K562 (cell line): ENCODE measurements around the gene WASHC2A. TPM values are rescaled to one million over a fixed set of nuclear protein-coding genes. Genes with fewer than 3 reads are reported as not detected.
"Not testable (repeated sequence)": the region's sequence is repeated elsewhere in the genome, so short reads cannot be mapped to it uniquely, and the experiment has no call there.

Experiments used
- ATAC-seq: fragments of 200-7000 bp; cut with Tn5 transposase; 3 replicates; pipeline ENCODE4 v1.9.1; 2020; ENCODE audit warnings: moderate library complexity
- BruUV-seq: library from RNA; stranded (reverse); fragments of 400-500 nt; replicated peaks from 2 replicates; lab custom pipeline; 2021; lab: Mats Ljungman, UMichigan
- CTCF ChIA-PET: fragments of 300-600 bp; formaldehyde crosslinking; extraction: SDS; loops from one replicate; lab custom pipeline; 2021; ENCODE audit warnings: low intra/inter-chr PET ratio; lab: Yijun Ruan, JAX
- POLR2A ChIA-PET: fragments of 300-600, 350-650 bp; sonication (Branson Sonifier 250); formaldehyde crosslinking; extraction: SDS; loops from one replicate; lab custom pipeline; 2021; ENCODE audit warnings: antibody characterized with exemption, inconsistent platforms; lab: Yijun Ruan, JAX
- DNase-seq, 4 experiments: peaks; one replicate each; pipeline versions ENCODE4 v3.0.0 to v3.0.0-alpha.2; 2011 to 2018; ENCODE audit warnings: low spot score in 3 of 4, mixed read lengths in 3 of 4; ENCODE audit errors: extremely low read depth in 1 of 4
- FAIRE-seq: peaks from 2 replicates; lab custom pipeline; 2011; peaks lifted over from hg19 to GRCh38; lab: Jason Lieb, UNC
- H2AFZ ChIP-seq: 2 replicates; pipeline ENCODE4 v1.6.0; 2011; ENCODE audit warnings: low read depth, low read length, control low read depth, inconsistent platforms
- H3K27ac ChIP-seq: fragments of 200-600 bp; 3 replicates; pipeline ENCODE4 v1.8.0; 2011; ENCODE audit warnings: low read depth, mild to moderate bottlenecking, control low read depth, inconsistent platforms, low read length, moderate library complexity, mixed read lengths; ENCODE audit errors: extremely low read depth
- H3K27me3 ChIP-seq, 2 experiments: fragments of 300-600 bp in 1 of 2; 2 replicates in 1 of 2; 3 replicates in 1 of 2; pipeline versions ENCODE4 v1.6.0 to v1.8.0; 2011; ENCODE audit warnings: inconsistent platforms in 2 of 2, low read length in 2 of 2, mild to moderate bottlenecking in 1 of 2, mixed read lengths in 1 of 2, moderate library complexity in 1 of 2; ENCODE audit not compliant: control insufficient read depth in 2 of 2, insufficient read depth in 2 of 2
- H3K36me3 ChIP-seq: fragments of 300-600 bp; 3 replicates; pipeline ENCODE4 v1.8.0; 2011; ENCODE audit warnings: mild to moderate bottlenecking, low read length, inconsistent platforms; ENCODE audit not compliant: control insufficient read depth, insufficient read depth
- H3K4me1 ChIP-seq, 2 experiments: fragments of 200-600 bp in 1 of 2; replicated peaks in 1 of 2; 2 replicates in 1 of 2; 3 replicates in 1 of 2; pipeline versions ENCODE4 v1.5.1 to v1.8.0; 2011; ENCODE audit warnings: inconsistent platforms in 2 of 2, low read length in 2 of 2, mild to moderate bottlenecking in 1 of 2, mixed read lengths in 1 of 2, moderate library complexity in 1 of 2; ENCODE audit not compliant: control insufficient read depth in 2 of 2, insufficient read depth in 2 of 2
- H3K4me2 ChIP-seq: 2 replicates; pipeline ENCODE4 v1.6.1; 2011; ENCODE audit warnings: low read length, control low read depth, inconsistent platforms, mixed read lengths; ENCODE audit not compliant: insufficient read depth
- H3K4me3 ChIP-seq: fragments of 200-600 bp; sonication (generic), shearing (Covaris generic); 2 replicates; pipeline ENCODE4 v1.5.1; 2016; ENCODE audit warnings: control low read depth, inconsistent platforms
- H3K79me2 ChIP-seq: fragments of 200-600 bp; 3 replicates; pipeline ENCODE4 v1.8.0; 2011; ENCODE audit warnings: low read length, inconsistent platforms; ENCODE audit not compliant: control insufficient read depth, insufficient read depth
- H3K9ac ChIP-seq, 2 experiments: 2 replicates each; pipeline versions ENCODE4 v1.6.0 to v1.6.1; 2011; ENCODE audit warnings: low read depth in 2 of 2, low read length in 2 of 2, control low read depth in 1 of 2, inconsistent platforms in 1 of 2, mild to moderate bottlenecking in 1 of 2, mixed read lengths in 1 of 2; ENCODE audit not compliant: insufficient read depth in 1 of 2
- H3K9me1 ChIP-seq: one replicate; pipeline ENCODE4 v1.6.0; 2011; ENCODE audit warnings: inconsistent platforms, mild to moderate bottlenecking, low read length, moderate library complexity; ENCODE audit not compliant: control insufficient read depth, insufficient read depth
- H3K9me3 ChIP-seq: replicated peaks from 2 replicates; pipeline ENCODE4 v1.5.1; 2011; ENCODE audit warnings: low read depth, low read length, inconsistent platforms; ENCODE audit not compliant: control insufficient read depth, insufficient read depth
- H4K20me1 ChIP-seq: replicated peaks from 2 replicates; pipeline ENCODE4 v1.6.1; 2011; ENCODE audit warnings: low read length, inconsistent platforms, mixed read lengths; ENCODE audit not compliant: control insufficient read depth, insufficient read depth
- GATAD2B ChIP-seq: fragments of 450-650 bp; IDR thresholded peaks from 2 replicates; pipeline ENCODE4 v1.6.1; 2017; ENCODE audit warnings: mild to moderate bottlenecking, borderline replicate concordance
- NCOA1 ChIP-seq: fragments of 450-650 bp; IDR thresholded peaks from 2 replicates; pipeline ENCODE4 v1.6.1; 2016; ENCODE audit warnings: low read depth
- POLR2G ChIP-seq: fragments of 200-400 bp; formaldehyde crosslinking; IDR thresholded peaks from 2 replicates; pipeline ENCODE4 v1.6.1; 2017; ENCODE audit warnings: low read depth, mild to moderate bottlenecking, antibody characterized with exemption, low read length, moderate library complexity
- ZBTB9 ChIP-seq: fragments of 450-650 bp; formaldehyde crosslinking; IDR thresholded peaks from 2 replicates; pipeline ENCODE4 v1.4.0; 2020; ENCODE audit warnings: mild to moderate bottlenecking, moderate library complexity
- ZNF175 ChIP-seq: fragments of 200-800 bp; sonication (Bioruptor generic); IDR thresholded peaks from 2 replicates; pipeline ENCODE4 v1.6.1; 2016; ENCODE audit warnings: low read depth, mild to moderate bottlenecking, missing genetic modification characterization, missing compliant biosample characterization
- WGBS: fragments of 100-300 bp; shearing (Covaris generic); methylation state at CpG from one replicate; pipeline ENCODE4 v1.1.6; 2016; ENCODE audit warnings: low coverage, mixed read lengths; ENCODE audit not compliant: insufficient coverage; ENCODE audit errors: missing lambda C conversion rate; 5-methylcytosine and 5-hydroxymethylcytosine counted together
- in situ Hi-C: fragments of 300-500 bp; cut with MboI; formaldehyde crosslinking; loops from 4 replicates; pipeline ENCODE4 v1.15.0; 2018; ENCODE audit warnings: inconsistent platforms, mixed read lengths
- intact Hi-C: fragments of 100-400 bp; cut with micrococcal nuclease; formaldehyde crosslinking; loops from 2 replicates; pipeline ENCODE4 v1.14.2; 2022
- polyA plus RNA-seq, 8 experiments: library from polyadenylated mRNA; depleted of rRNA in 4 of 8; stranded (reverse) in 5 of 8; unstranded in 3 of 8; fragments of >200 nt; fragmentation: Nextera tagmentation in 2 of 8; fragmentation: Illumina TruSeq in 1 of 8; extraction: Ambion mirVana in 2 of 8; extraction: Trizol in 1 of 8; gene quantifications; 2 replicates each; pipeline versions ENCODE4 v1.2.1 to v1.2.3, GENCODE V29; 2011 to 2014; ENCODE audit warnings: inconsistent platforms in 1 of 8, missing spikeins in 1 of 8
- total RNA-seq, 7 experiments: library from RNA; depleted of rRNA in 6 of 7; stranded (reverse); fragments of >200 nt in 6 of 7; fragmentation: Illumina TruSeq in 2 of 7; extraction: Trizol in 2 of 7; gene quantifications; 2 replicates each; pipeline versions ENCODE4 v1.2.1 to v1.2.3, GENCODE V29; 2011 to 2021; ENCODE audit warnings: low replicate concordance in 1 of 7

Gene WASHC2A
- total and polyA plus RNA-seq, 9 of the 15 experiments (the other 6 are each of a cell fraction or from before 2014, with no cell fraction given), result 4.7 to 42.2 (median 28.7) TPM

- TF ChIP-seq GATAD2B (no peak), ZNF175 (CRISPR knock-in tag) (no peak), POLR2G (no peak), NCOA1 (no peak), ZBTB9 (CRISPR knock-in tag) (no peak)
These were observed 4.7 kb upstream of the WASHC2A start (continued) for GRCh38 chr10:50063100-50063499.

- H3K27ac ChIP-seq, POLR2A ChIA-PET, intact Hi-C loops, H3K9me3 ChIP-seq, H3K79me2 ChIP-seq, H4K20me1 ChIP-seq, H3K36me3 ChIP-seq, CTCF ChIA-PET, H3K27me3 ChIP-seq, DNase-seq, H3K9me1 ChIP-seq, H3K9ac ChIP-seq, BruUV-seq, H3K4me1 ChIP-seq, H2AFZ ChIP-seq, FAIRE-seq, in situ Hi-C loops: not testable (repeated sequence)
- Histone ChIP-seq H3K4me2 (0 out of 2 replicates have a peak overlapping the region, but pooled peaks have one; percentile 37), H3K4me3 (peak overlapping the region; percentile 27; the same call in 1 of the 2 replicates)
- WGBS, result 0% methylated on average over 2 of the region's 13 CpGs
- peak; percentile 73 for ATAC-seq
These were observed 552 bp downstream of the WASHC2A start for GRCh38 chr10:50068352-50068659.

- DNase-seq, CTCF ChIA-PET, H3K27ac ChIP-seq, H3K9ac ChIP-seq, in situ Hi-C loops, intact Hi-C loops, H4K20me1 ChIP-seq, BruUV-seq, FAIRE-seq, H3K36me3 ChIP-seq, H3K4me1 ChIP-seq, H3K4me2 ChIP-seq, H3K79me2 ChIP-seq, H3K4me3 ChIP-seq, H3K9me1 ChIP-seq, H2AFZ ChIP-seq, H3K27me3 ChIP-seq, H3K9me3 ChIP-seq, POLR2A ChIA-PET, ATAC-seq: not testable (repeated sequence)
- WGBS, result 100% methylated on average over 1 of the region's 2 CpGs
These were observed 7.4 kb downstream of the WASHC2A start for GRCh38 chr10:50075139-50075538.
